ENCODE measurements around the gene NUB1.

NUB1 gene

DNA sequence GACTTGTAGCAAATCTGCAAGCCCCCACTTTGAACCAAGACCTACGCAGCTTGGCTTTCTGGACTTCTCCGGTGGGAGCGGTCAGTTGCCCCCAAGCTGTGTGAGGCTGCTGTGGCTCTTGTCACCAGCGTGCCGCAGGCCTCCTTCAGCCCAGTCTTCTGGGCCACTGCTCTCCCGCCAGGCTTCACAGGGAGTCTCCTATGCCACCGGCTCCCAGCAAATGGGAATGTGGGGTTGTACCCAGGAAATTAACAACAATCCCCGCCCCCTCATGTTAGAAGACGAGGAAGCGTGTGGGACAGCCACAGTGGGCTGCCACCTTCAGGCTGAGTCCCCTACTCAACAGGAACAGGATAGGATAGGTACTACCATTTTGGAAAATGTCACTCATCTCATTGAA, 64.0 kb downstream of the NUB1 start:
- H3K27ac Mint-ChIP-seq, result no peak overlapping the region
- ATAC-seq (no peak), DNase-seq (ENCODE audit: low spot score in 2 of 2) (no peak)
- H3K36me3 Mint-ChIP-seq, result peaks cover 7% of the 10 kb centered on the region
- H3K4me1 Mint-ChIP-seq, result peaks cover 30% of the 10 kb centered on the region
- no peak overlapping the region for H3K4me3 Mint-ChIP-seq
- no peaks in the 10 kb centered on the region for H3K9me3 Mint-ChIP-seq

DNA sequence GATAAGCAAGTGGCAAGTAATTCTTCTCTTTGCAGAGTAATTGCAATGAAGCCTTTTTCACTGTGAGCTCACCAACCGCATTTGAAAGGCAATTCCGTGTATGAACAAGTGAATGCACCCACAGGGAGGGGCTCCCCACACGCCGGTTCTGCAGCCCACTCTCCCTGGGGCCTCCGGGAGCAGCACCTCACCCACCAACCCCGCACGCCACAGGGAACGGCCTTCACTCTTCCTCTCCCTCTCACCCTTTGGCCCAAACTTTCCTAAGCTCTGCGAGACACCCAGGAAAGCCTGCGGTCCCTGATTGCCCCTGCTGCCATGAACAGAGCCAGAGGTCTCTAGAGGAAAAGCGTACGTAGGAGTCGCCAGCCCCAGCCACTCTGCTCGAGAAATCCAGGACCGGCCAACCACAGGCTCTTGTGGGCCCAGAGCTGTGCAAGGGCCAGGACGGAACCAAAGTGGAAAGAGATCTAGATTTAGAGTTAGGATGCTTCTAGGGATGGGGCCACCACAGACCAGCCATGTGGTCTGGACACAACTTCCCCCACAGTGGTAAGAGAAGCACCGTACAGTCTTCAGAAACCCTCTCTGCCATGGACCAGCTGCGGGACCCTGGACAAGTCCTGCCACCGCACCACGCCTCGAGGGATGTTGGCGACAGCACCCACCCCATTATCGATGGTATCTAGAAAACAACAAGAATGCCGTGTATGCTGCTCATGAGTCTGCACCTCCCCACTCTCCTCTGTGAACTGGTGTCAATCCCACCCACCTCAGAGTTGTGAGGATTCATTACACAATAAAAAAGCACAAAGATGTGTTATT, 64.7 kb downstream of the NUB1 start:
- Mint-ChIP-seq H3K4me3 (no peak overlapping the region), H3K36me3 (peaks cover 7% of the 10 kb centered on the region)
- DNase-seq (ENCODE audit: low spot score in 2 of 2), result no peak

DNA sequence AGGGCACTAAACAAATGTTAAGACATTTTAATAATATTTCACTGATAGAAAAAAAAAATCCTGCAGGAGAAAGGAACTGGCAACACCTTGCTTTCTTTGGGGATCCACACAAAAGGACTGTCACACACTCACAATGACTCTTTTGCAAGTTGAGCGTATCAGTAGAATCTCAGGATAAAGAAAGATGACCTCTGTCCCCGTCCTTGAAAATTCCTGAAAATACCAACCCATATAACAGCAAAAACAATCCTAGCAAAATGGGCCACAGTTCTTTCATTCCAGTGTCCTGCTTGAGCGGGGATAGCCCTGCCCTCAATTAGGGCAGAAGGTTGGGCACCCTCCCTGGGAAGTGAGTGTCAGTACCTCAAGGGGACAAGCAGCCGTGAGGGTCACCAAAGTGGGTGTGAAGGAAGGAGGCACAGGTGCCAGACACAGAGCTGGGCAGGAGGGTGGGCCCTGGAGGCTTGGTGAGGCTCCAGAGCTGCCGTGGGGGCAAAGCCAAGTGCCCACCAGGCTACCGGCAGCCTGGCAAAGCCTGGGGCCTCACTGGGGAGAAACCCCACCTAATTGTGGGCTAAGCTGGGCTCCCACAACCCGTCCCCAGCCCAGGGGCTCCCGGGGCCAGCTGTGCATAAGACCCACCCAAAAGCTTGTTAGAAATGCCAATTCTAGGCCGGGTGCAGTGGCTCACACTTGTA, 65.4 kb downstream of the NUB1 start:
- H3K27ac Mint-ChIP-seq, result no peak overlapping the region
- ATAC-seq (no peak), DNase-seq (ENCODE audit: low spot score in 2 of 2) (no peak)
- H3K4me3 Mint-ChIP-seq, result no peak overlapping the region
- peaks cover 31% of the 10 kb centered on the region for H3K4me1 Mint-ChIP-seq
- H3K36me3 Mint-ChIP-seq, result peaks cover 7% of the 10 kb centered on the region
- H3K9me3 Mint-ChIP-seq, result no peaks in the 10 kb centered on the region

More for the DNA sequence above, 64.7 kb downstream of the NUB1 start:
- no peak for ATAC-seq
- no peaks in the 10 kb centered on the region for H3K9me3 Mint-ChIP-seq
- H3K4me1 Mint-ChIP-seq, result peaks cover 31% of the 10 kb centered on the region
- no peak overlapping the region for H3K27ac Mint-ChIP-seq

DNA sequence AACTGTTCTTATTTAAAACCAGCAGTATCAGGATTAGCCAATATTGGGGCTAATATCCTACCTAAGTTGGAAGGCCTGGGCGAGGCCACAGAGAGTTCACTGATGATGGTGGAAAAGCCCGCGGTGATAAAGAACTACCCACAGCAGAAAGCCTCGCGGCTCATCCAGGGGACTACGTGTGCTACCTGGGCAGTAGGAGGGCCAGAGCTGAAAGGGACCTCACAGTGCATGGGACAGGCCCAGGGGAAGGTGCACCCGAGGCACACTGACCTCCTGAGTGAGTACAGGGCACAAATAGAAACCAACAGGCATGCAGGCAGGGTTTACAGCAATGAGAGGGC, 66.9 kb downstream of the NUB1 start:
- Mint-ChIP-seq H3K27ac (peak overlapping the region; percentile 76), H3K9me3 (no peaks in the 10 kb centered on the region), H3K4me3 (peak overlapping the region; percentile 73), H3K4me1 (peaks cover 38% of the 10 kb centered on the region), H3K36me3 (peaks cover 7% of the 10 kb centered on the region)
- DNase-seq (ENCODE audit: low spot score in 2 of 2) (no peak), ATAC-seq (no peak)

DNA sequence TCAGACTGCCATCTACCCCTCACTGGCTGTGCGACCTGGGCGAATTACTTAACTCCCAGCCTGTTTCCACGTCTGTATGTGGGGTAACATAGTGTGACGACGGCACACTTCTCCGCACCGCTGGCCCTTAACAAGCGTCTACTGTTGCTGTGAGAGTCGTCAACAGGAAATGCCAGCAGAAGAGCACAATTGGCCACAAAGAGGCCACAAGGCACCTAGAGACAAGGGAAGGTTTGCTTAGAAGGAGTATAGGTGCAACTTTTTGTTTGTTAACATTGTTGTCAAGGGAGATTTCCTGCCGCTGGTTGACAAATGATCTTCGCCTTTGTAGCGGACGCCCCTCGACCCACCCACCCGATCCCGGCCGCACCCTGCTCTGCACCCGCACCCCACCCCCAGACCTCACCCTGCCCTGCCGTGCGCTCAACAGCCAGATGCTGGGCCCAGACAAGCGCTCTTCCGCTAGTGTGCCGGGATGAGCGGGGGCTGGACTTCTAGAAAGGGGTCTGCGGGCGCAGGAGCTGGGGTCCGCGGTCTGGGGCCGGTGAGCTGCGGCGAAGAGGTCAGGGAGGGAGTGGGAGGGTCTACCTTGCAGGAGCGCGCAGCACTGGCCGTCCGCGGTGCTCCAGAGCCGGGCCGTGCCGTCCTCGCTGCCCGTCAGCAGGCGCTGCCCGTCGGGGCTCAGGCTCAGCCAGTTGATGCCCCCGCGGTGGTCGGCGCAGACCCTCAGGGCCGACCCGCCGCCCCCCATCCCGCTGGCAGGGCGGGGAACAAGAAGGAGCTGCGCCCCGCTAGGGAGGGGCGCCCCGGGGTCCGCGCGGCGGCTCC, 67.4 kb downstream of the NUB1 start:
- H3K4me1 Mint-ChIP-seq, result peaks cover 42% of the 10 kb centered on the region
- no peaks in the 10 kb centered on the region for H3K9me3 Mint-ChIP-seq
- ATAC-seq (peak; percentile 75), DNase-seq (ENCODE audit: low spot score in 2 of 2) (no peak)
- peak overlapping the region; percentile 73 for H3K4me3 Mint-ChIP-seq
- H3K36me3 Mint-ChIP-seq, result peaks cover 7% of the 10 kb centered on the region
- H3K27ac Mint-ChIP-seq, result peak overlapping the region; percentile 76

DNA sequence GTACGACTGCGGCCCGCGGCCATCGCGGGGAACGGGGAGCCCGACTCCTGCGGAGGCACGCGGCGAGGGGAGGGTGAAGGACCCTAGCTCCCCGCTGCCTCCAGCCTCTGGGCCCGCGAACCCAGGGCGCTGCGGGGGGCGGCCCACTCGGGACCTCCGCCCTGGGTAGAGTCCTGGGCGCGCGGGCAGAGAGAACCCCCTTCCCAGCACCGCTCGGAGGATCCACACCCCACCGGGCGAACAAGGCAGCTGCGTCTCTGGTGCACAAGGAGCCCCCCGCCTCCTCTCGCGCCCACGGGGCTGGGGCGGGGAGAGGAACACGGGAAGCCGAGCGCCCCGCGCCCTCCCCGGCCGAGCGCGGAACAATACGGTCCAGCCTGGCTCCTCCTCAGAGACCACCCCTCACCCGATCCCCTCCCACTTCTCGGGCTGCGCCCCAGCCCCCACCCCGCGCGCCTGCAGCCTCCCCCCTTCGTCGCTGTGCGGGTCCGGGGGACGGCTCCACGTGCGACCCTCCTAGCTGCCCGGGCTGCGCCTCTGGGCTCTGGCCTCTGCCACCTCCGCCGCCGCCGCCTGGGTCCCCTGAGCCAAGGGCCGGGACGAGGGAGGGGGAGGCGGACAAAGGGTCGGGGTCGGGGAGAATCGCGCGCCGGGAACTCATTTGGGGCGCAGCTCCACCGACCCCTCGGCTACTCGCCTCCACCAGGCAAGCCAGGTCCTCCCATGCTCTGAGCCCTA, 68.2 kb downstream of the NUB1 start, which contains the start of gene WDR86:
WDR86 (minus strand) TSS at position 372 of the 738 bp plus-strand sequence. CDS start 449 bp downstream, outside the sequence.
- H3K36me3 Mint-ChIP-seq, result peaks cover 7% of the 10 kb centered on the region
- H3K4me1 Mint-ChIP-seq, result peaks cover 50% of the 10 kb centered on the region
- ATAC-seq (no peak), DNase-seq (ENCODE audit: low spot score in 2 of 2) (no peak)
- peak within 1 kb of the TSS; percentile 73 for H3K4me3 Mint-ChIP-seq
- H3K9me3 Mint-ChIP-seq, result no peaks in the 10 kb centered on the region
- peak within 1 kb of the TSS; percentile 76 for H3K27ac Mint-ChIP-seq

DNA sequence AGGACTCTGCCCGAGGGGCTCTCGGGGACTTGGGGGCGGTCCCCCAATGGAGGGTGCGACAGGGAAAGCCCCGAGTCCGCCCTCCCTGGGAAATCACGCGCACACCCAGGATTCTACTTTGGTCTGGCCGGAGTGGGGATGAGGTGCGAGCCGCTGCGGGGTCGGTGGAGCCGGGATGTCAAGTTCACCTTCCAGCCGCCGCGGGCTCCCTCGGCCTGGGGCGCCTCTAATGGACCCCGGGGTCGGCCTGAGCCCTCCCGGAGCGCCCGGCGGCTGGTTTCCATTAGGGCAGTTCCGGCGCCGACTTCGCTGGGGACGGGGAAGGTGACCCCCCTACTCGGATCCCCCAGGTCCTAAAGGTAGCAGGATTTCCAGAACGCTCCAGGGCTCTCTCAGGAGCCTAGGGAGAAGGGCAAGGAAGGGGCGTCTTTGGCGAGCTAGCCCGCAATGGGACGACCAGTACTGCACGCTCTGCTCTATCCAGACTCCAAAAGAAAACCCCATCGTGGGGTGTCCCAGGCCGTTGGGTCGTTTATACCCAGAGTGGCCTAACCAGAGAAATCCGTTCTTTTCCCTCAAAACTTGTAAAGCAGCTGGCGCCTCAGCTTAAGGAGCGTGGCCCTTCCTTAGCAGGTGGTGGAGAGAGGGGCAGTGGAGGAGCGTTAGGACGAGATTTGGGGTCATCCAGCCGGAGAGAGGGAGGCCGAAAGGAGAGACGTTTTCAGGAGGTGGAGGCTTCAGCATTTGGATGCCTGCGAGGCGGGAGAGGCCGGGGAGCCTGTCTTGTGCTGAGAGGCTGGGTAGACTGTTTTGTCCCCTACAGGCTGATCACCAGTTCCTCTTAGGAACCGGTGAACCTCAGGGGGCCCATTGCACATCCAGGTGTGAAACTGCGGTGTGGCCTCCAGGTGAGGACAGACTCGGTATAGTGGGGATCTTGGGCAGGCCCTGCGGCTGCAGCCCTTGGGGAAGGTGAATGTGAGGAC, 69.1 kb downstream of the NUB1 start:
- no peak for ATAC-seq
- H3K36me3 Mint-ChIP-seq, result peaks cover 7% of the 10 kb centered on the region

DNA sequence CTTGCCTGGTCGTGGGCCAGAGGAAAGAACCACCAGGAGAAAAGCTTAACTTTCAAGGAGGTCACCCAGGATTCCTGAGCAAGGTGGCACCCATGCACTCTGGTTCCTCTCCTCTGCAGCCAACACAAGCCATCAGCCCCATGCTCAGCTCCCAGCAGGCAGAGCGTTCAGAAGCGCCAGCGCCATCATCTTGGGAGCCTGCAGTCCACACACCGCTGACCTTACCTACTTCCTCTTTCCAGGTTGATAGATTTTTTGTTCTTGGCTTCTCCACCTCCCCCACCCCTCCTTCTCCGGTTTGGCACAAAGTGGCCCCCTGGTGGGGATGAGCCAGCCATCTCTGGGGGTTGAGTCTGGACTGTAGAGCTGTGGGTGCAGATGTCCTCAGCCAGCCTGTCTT, 69.9 kb downstream of the NUB1 start:
- Mint-ChIP-seq H3K4me3 (no peak overlapping the region), H3K4me1 (peaks cover 44% of the 10 kb centered on the region), H3K27ac (no peak overlapping the region), H3K9me3 (no peaks in the 10 kb centered on the region), H3K36me3 (peaks cover 7% of the 10 kb centered on the region)
- ATAC-seq, result no peak
- no peak for DNase-seq (ENCODE audit: low spot score in 2 of 2)

More for the DNA sequence above, 69.1 kb downstream of the NUB1 start:
- DNase-seq (ENCODE audit: low spot score in 2 of 2), result no peak
- Mint-ChIP-seq H3K9me3 (no peaks in the 10 kb centered on the region), H3K27ac (no peak overlapping the region), H3K4me3 (peak overlapping the region; percentile 73), H3K4me1 (peaks cover 45% of the 10 kb centered on the region)

DNA sequence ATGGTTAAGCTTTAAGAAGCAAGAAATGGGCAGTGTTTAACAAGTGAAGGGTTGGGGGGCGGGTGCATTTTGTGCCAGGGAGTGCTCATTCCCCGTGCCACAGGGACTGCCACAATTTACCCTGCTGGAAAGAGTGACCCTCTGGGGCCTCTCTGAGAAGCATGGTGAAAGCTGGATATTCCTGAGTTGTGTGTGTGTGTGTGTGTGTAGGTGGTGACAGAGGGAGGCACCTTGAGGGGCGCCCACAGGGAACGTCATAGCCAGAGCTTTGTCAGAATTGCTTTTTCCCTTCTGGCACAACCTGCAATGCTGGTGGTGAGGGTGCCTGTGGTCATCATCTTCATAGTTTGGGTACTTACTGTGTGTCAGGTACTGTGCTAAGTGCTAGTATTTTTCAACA, 70.7 kb downstream of the NUB1 start:
- Mint-ChIP-seq H3K9me3 (no peaks in the 10 kb centered on the region), H3K36me3 (peaks cover 7% of the 10 kb centered on the region), H3K4me1 (peaks cover 44% of the 10 kb centered on the region), H3K4me3 (no peak overlapping the region), H3K27ac (no peak overlapping the region)
- DNase-seq (ENCODE audit: low spot score in 2 of 2), result no peak
- no peak for ATAC-seq

DNA sequence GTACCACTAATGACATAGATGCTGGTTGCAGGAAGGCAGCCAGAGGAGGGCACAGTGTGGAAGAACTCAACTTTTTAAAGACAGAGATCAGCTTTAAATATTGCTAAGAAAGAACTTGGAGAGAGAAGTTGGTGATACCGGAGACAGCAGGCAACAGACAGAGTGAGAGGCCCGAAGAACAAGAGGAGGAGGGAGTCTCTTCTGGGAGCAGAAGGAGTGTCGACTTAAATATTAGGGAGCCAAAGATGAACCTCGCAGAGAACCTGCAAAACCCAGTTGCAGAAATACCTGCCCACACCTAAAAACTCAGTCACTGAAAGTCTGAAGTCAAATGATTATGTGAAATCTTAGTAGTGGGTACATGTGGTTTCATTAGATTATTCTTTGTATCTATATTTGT, 71.6 kb downstream of the NUB1 start:
- H3K36me3 Mint-ChIP-seq, result peaks cover 7% of the 10 kb centered on the region
- DNase-seq (ENCODE audit: low spot score in 2 of 2) (no peak), ATAC-seq (no peak)
- H3K4me1 Mint-ChIP-seq, result peaks cover 44% of the 10 kb centered on the region
- peaks cover 2% of the 10 kb centered on the region for H3K9me3 Mint-ChIP-seq
- no peak overlapping the region for H3K27ac Mint-ChIP-seq
- no peak overlapping the region for H3K4me3 Mint-ChIP-seq

DNA sequence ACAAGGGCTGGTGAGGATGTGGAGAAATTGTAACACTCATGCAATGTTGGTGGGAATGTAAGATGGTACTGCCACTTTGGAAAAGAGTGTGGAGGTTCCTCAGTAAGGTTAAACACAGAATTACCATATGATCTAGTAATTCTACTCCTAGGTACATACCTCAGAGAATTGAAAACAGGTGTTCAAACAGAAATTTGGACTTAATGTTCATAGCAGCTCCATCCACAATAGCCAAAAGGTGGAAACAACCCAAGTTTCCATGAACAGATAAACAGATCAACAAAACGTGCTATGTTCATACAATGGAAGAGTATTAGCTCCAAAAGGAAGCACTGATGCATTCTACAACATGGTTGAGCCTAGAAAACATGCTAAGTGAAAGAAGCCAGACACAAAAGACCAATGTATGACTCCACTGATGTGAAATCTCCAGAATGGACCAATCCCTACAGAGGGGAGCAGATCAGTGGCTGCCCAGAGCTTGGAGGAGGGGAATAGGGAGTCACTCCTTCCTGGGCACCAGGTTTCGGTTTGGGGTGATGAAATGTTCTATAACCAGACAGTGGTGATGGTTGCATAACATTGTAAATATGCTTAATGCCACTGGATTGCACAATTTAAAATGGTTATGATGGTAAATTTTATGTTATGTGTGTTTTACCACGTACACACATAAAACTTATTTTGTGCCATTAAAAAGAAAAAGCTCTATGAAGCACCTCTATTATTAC, 73.9 kb downstream of the NUB1 start:
- no peak overlapping the region for H3K4me3 Mint-ChIP-seq
- DNase-seq (ENCODE audit: low spot score in 2 of 2) (no peak), ATAC-seq (no peak)
- H3K36me3 Mint-ChIP-seq, result no peaks in the 10 kb centered on the region
- H3K9me3 Mint-ChIP-seq, result peaks cover 3% of the 10 kb centered on the region
- H3K4me1 Mint-ChIP-seq, result peaks cover 35% of the 10 kb centered on the region
- H3K27ac Mint-ChIP-seq, result no peak overlapping the region

DNA sequence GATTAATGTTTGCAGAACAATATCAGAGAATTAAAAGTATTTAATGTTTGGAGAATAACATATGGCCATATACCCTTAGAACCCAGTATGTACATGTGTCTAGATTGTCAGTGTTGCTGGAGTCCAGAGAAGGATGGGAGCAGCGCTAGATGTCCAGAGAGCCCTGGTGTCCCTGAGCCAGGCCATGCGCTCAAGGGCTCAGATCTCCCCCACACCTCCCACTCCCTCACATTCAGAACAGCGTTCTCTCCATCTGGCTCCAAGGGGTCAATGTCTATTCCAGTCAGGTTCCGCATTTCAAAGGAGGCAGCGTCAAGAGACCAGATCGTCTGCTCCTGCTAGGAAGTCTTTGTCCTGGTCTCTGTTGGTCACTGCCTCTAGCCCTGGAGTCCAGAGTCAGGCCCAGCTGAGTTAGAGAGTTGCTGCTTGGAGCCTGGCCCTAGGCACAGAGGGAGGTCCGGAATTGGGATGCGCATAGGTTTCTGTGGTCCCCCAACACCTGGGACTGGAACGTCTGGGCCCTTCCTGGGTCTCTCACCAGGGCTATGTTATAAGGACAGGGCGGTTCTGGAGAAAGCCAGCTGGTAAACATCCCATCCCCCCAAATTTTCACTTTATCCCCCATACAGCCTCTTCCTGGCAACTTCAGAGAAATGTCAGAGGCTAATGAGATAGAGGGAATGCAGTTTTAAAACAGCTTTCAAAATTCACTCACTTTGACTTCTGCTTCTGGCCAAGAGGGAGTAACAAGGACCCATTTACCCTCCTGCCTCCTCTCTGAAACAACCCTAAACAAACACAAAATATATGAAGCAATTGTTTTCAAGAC, 74.7 kb downstream of the NUB1 start:
- Mint-ChIP-seq H3K36me3 (no peaks in the 10 kb centered on the region), H3K9me3 (peaks cover 3% of the 10 kb centered on the region), H3K4me1 (peaks cover 27% of the 10 kb centered on the region), H3K4me3 (no peak overlapping the region), H3K27ac (no peak overlapping the region)
- ATAC-seq (no peak), DNase-seq (ENCODE audit: low spot score in 2 of 2) (no peak)

DNA sequence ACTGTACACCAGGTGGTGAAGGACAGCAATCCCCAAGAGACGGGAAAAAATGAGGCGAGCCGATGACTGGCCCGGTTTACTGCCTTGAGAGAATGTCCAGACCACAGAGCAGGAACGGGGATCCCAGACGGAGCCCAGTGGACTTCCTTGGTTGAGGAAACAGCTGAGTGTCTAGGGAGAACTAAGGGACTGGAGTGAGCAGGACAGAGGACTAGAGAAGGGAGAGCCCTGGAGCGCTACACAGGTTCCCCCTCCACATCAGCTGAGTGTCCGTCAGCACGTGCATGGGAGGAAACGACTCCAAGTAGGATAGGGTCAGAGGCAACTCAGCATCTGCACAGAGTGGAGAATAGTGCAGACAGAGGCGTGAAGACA, 75.3 kb downstream of the NUB1 start:
- Mint-ChIP-seq H3K9me3 (peaks cover 3% of the 10 kb centered on the region), H3K4me1 (peaks cover 24% of the 10 kb centered on the region), H3K27ac (no peak overlapping the region), H3K36me3 (no peaks in the 10 kb centered on the region), H3K4me3 (no peak overlapping the region)
- ATAC-seq (no peak), DNase-seq (ENCODE audit: low spot score in 2 of 2) (no peak)
